Panc1 (cell line): ENCODE results near the gene XKR7. TPM values are rescaled to one million over a fixed set of nuclear protein-coding genes. Genes with fewer than 3 reads are reported as not detected.

Experiments used
- ATAC-seq: fragments of 200-7000 bp; cut with Tn5 transposase; 2 replicates; pipeline ENCODE4 v1.9.1; 2020; ENCODE audit warnings: mild to moderate bottlenecking, moderate library complexity
- BruUV-seq: library from RNA; stranded (reverse); fragments of 400-500 nt; replicated peaks from 2 replicates; lab custom pipeline; 2021; lab: Mats Ljungman, UMichigan
- CTCF ChIA-PET: fragments of 300-600 bp; sonication (Branson Sonifier 250); formaldehyde crosslinking; loops from one replicate; lab custom pipeline; 2022; ENCODE audit warnings: antibody characterized with exemption; lab: Charles Lee
- POLR2A ChIA-PET: fragments of 300-600 bp; sonication (Branson Sonifier 250); formaldehyde crosslinking; loops from one replicate; lab custom pipeline; 2022; ENCODE audit warnings: antibody characterized with exemption; lab: Charles Lee
- DNase-seq: peaks from one replicate; pipeline ENCODE4 v3.0.0-alpha.2; 2010; ENCODE audit warnings: low read depth, low spot score
- H3K27ac ChIP-seq: 2 replicates; pipeline ENCODE4 v1.5.1; 2011; ENCODE audit warnings: mild to moderate bottlenecking, low read length, inconsistent platforms
- H3K27me3 ChIP-seq: fragments of 200-500 bp; sonication (Bioruptor generic); 2 replicates; pipeline ENCODE4 v1.6.0; 2014; ENCODE audit warnings: low read length, inconsistent platforms; ENCODE audit not compliant: control insufficient read depth, insufficient read depth
- H3K36me3 ChIP-seq: fragments of 200-500 bp; sonication (Bioruptor generic); 2 replicates; pipeline ENCODE4 v1.5.1; 2014; ENCODE audit warnings: inconsistent platforms, mild to moderate bottlenecking, low read length, moderate library complexity; ENCODE audit not compliant: control insufficient read depth, insufficient read depth
- H3K4me1 ChIP-seq: 2 replicates; pipeline ENCODE4 v1.5.1; 2011; ENCODE audit warnings: inconsistent platforms, mild to moderate bottlenecking, low read length, moderate library complexity; ENCODE audit not compliant: control insufficient read depth, insufficient read depth
- H3K4me3 ChIP-seq, 2 experiments: 2 replicates each; pipeline ENCODE4 v1.5.1; 2011 to 2012; ENCODE audit warnings: low read depth in 2 of 2, low read length in 2 of 2, mild to moderate bottlenecking in 2 of 2, inconsistent platforms in 1 of 2, moderate library complexity in 1 of 2
- H3K9me3 ChIP-seq: fragments of 200-500 bp; sonication (Bioruptor generic); 2 replicates; pipeline ENCODE4 v1.5.1; 2014; ENCODE audit warnings: low read depth, mild to moderate bottlenecking, inconsistent platforms, low read length, moderate library complexity; ENCODE audit not compliant: control insufficient read depth, insufficient read depth
- POLR2AphosphoS5 ChIP-seq: IDR thresholded peaks from 2 replicates; pipeline ENCODE4 v1.6.1; 2012; ENCODE audit warnings: mild to moderate bottlenecking, low read depth, low read length, moderate library complexity
- SIN3A ChIP-seq: IDR thresholded peaks from 2 replicates; pipeline ENCODE4 v1.6.1; 2012; ENCODE audit warnings: low read depth, mild to moderate bottlenecking, low read length, moderate library complexity, borderline replicate concordance; ENCODE audit not compliant: insufficient read depth
- TCF7L2 ChIP-seq: IDR thresholded peaks from 2 replicates; pipeline ENCODE4 v1.6.1; 2011; ENCODE audit warnings: mild to moderate bottlenecking, low read depth, low read length, inconsistent platforms
- in situ Hi-C: cut with HindIII; loops from 2 replicates; pipeline ENCODE4 v1.10.0; 2016; ENCODE audit warnings: low sequenced_read_pairs, low pct_unique_long_range_greater_than_20kb
- intact Hi-C: fragments of 100-400 bp; cut with micrococcal nuclease; formaldehyde crosslinking; loops from one replicate; pipeline ENCODE4 v1.10.0; 2022; ENCODE audit not compliant: unreplicated experiment
- total RNA-seq: library from RNA; stranded (reverse); gene quantifications from one replicate; pipeline ENCODE4 v1.2.1, GENCODE V29; 2021; ENCODE audit not compliant: unreplicated experiment
- TF ChIP-seq, protein P1 (sequence below): fragments of 450-650 bp; IDR thresholded peaks from 2 replicates; pipeline ENCODE4 v1.5.1; 2017; ENCODE audit warnings: mild to moderate bottlenecking
- TF ChIP-seq, protein P2 (sequence below), 2 experiments: IDR thresholded peaks; 2 replicates each; pipeline ENCODE4 v1.6.1; 2011 to 2012; ENCODE audit warnings: low read depth in 2 of 2, control low read depth in 1 of 2, low read length in 1 of 2, mild to moderate bottlenecking in 1 of 2, moderate library complexity in 1 of 2; ENCODE audit not compliant: insufficient read depth in 1 of 2

XKR7 gene
- total RNA-seq, 1 experiment from 2014 or later = 6.2 TPM

DNA sequence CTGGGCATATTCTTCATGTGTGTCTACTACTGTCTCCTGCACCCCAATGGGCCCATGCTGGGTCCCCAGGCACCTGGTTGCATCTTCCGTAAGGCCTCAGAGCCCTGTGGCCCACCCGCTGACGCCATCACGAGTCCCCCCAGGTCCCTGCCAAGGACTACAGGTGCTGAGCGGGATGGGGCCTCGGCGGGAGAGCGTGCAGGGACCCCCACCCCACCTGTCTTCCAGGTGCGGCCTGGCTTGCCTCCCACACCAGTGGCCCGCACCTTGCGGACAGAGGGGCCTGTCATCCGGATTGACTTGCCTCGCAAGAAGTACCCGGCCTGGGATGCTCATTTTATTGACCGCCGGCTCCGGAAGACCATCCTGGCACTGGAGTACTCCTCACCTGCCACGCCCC is 29.0 kb downstream of the XKR7 start:
- in situ Hi-C loops = no loop called here
- H3K27ac ChIP-seq = no peak overlapping the region
- TF ChIP-seq SIN3A (no peak), POLR2AphosphoS5 (no peak), TCF7L2 (no peak)
- TF ChIP-seq, protein P1, sequence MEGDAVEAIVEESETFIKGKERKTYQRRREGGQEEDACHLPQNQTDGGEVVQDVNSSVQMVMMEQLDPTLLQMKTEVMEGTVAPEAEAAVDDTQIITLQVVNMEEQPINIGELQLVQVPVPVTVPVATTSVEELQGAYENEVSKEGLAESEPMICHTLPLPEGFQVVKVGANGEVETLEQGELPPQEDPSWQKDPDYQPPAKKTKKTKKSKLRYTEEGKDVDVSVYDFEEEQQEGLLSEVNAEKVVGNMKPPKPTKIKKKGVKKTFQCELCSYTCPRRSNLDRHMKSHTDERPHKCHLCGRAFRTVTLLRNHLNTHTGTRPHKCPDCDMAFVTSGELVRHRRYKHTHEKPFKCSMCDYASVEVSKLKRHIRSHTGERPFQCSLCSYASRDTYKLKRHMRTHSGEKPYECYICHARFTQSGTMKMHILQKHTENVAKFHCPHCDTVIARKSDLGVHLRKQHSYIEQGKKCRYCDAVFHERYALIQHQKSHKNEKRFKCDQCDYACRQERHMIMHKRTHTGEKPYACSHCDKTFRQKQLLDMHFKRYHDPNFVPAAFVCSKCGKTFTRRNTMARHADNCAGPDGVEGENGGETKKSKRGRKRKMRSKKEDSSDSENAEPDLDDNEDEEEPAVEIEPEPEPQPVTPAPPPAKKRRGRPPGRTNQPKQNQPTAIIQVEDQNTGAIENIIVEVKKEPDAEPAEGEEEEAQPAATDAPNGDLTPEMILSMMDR = no peak
- TF ChIP-seq, protein P2, sequence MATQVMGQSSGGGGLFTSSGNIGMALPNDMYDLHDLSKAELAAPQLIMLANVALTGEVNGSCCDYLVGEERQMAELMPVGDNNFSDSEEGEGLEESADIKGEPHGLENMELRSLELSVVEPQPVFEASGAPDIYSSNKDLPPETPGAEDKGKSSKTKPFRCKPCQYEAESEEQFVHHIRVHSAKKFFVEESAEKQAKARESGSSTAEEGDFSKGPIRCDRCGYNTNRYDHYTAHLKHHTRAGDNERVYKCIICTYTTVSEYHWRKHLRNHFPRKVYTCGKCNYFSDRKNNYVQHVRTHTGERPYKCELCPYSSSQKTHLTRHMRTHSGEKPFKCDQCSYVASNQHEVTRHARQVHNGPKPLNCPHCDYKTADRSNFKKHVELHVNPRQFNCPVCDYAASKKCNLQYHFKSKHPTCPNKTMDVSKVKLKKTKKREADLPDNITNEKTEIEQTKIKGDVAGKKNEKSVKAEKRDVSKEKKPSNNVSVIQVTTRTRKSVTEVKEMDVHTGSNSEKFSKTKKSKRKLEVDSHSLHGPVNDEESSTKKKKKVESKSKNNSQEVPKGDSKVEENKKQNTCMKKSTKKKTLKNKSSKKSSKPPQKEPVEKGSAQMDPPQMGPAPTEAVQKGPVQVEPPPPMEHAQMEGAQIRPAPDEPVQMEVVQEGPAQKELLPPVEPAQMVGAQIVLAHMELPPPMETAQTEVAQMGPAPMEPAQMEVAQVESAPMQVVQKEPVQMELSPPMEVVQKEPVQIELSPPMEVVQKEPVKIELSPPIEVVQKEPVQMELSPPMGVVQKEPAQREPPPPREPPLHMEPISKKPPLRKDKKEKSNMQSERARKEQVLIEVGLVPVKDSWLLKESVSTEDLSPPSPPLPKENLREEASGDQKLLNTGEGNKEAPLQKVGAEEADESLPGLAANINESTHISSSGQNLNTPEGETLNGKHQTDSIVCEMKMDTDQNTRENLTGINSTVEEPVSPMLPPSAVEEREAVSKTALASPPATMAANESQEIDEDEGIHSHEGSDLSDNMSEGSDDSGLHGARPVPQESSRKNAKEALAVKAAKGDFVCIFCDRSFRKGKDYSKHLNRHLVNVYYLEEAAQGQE (IDR thresholded peaks at IDR 0.05; ENCODE audit: insufficient read depth in 1 of 2, low read depth in 2 of 2, low read length in 1 of 2) = no peak
- H3K36me3 ChIP-seq = no peaks in the 10 kb centered on the region
- no peak overlapping the region for H3K4me3 ChIP-seq
- intact Hi-C loops = no loop called here
- ChIA-PET CTCF (no interaction called here), POLR2A (no interaction called here)
- no peak for DNase-seq
- no TSS peak for BruUV-seq
- no peak for ATAC-seq
- H3K4me1 ChIP-seq = peaks cover 10% of the 10 kb centered on the region
- no peaks in the 10 kb centered on the region for H3K9me3 ChIP-seq
- no peaks in the 10 kb centered on the region for H3K27me3 ChIP-seq

DNA sequence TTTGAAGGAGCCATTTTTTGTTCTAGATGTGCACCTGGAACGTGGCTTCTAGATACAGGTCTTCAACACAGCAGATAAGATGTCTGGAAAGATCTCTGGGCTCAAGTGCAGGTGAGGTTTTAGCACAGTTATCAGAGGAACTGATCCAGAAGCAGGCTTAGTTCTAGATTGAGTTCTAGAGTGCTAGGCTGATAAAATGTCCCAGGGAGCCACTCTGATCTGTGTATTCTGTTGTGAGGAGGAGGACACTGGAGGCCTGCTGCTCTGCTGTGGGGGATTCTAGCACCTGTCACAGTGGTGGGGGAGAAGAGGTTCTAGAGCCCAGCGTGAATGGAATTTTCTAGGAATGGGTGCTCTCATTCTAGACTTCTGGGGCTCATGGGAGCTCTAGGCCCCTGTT is 30.3 kb downstream of the XKR7 start:
- intact Hi-C loops = no loop called here
- ChIA-PET CTCF (no interaction called here), POLR2A (no interaction called here)
- no peaks in the 10 kb centered on the region for H3K36me3 ChIP-seq
- H3K27ac ChIP-seq = peak overlapping the region; percentile 18; the same call in 1 of the 2 replicates
- no peak for DNase-seq
- no peaks in the 10 kb centered on the region for H3K9me3 ChIP-seq
- H3K27me3 ChIP-seq = no peaks in the 10 kb centered on the region
- no peak for ATAC-seq
- H3K4me3 ChIP-seq = no peak overlapping the region
- peaks cover 1% of the 10 kb centered on the region; the same call in 1 of the 2 replicates for H3K4me1 ChIP-seq
- in situ Hi-C loops = no loop called here
- BruUV-seq = TSS peak; percentile 73
- TF ChIP-seq, protein P1 = no peak
- TF ChIP-seq TCF7L2 (no peak), POLR2AphosphoS5 (no peak), SIN3A (no peak)
